SK-N-SH (cell line): Measurements from ENCODE around the gene GCLM. TPM values are rescaled to one million over a fixed set of nuclear protein-coding genes. Genes with fewer than 3 reads are reported as not detected.

ENCODE experiments used
- CTCF ChIA-PET: fragments of 300-600, 350-600 bp; formaldehyde crosslinking; extraction: SDS; loops from one replicate; lab custom pipeline; 2021; lab: Yijun Ruan, JAX
- POLR2A ChIA-PET: fragments of 350-600 bp; sonication (Branson Sonifier 250); formaldehyde crosslinking; extraction: SDS; loops from one replicate; lab custom pipeline; 2020; ENCODE audit warnings: antibody characterized with exemption, inconsistent platforms; lab: Yijun Ruan, JAX
- DNase-seq: peaks from one replicate; pipeline ENCODE4 v3.0.0; 2012
- H2AFZ ChIP-seq: fragments of 200-600 bp; sonication (generic); 2 replicates; pipeline ENCODE4 v1.8.1; 2016; ENCODE audit warnings: antibody characterized with exemption, mild to moderate bottlenecking, low read depth
- H3F3A ChIP-seq: fragments of 200-600 bp; sonication (generic); replicated peaks from 2 replicates; pipeline ENCODE3; 2016; ENCODE audit warnings: antibody characterized with exemption, mild to moderate bottlenecking; ENCODE audit not compliant: insufficient read depth
- H3K27ac ChIP-seq, 2 experiments: fragments of 200-500 bp in 1 of 2; fragments of 200-600 bp in 1 of 2; sonication (Bioruptor generic) in 1 of 2; sonication (generic), shearing (Covaris generic) in 1 of 2; 2 replicates each; pipeline versions ENCODE4 v1.5.1 to v1.6.1; 2014 to 2016; ENCODE audit warnings: low read depth in 2 of 2, inconsistent platforms in 1 of 2, low read length in 1 of 2, mild to moderate bottlenecking in 1 of 2, mixed read lengths in 1 of 2
- H3K27me3 ChIP-seq: fragments of 200-600 bp; sonication (generic), shearing (Covaris generic); 2 replicates; pipeline ENCODE4 v1.6.1; 2016; ENCODE audit warnings: mixed run types; ENCODE audit not compliant: insufficient read depth
- H3K36me3 ChIP-seq, 2 experiments: fragments of 200-500 bp in 1 of 2; fragments of 200-600 bp in 1 of 2; sonication (Bioruptor generic) in 1 of 2; sonication (generic) in 1 of 2; replicated peaks in 1 of 2; 2 replicates each; pipeline versions ENCODE3 to v1.5.1; 2014 to 2016; ENCODE audit warnings: low read length in 1 of 2, mild to moderate bottlenecking in 1 of 2; ENCODE audit not compliant: insufficient read depth in 2 of 2, control insufficient read depth in 1 of 2
- H3K4me1 ChIP-seq, 2 experiments: fragments of 200-500 bp in 1 of 2; fragments of 200-600 bp in 1 of 2; sonication (Bioruptor generic) in 1 of 2; sonication (generic), shearing (Covaris generic) in 1 of 2; 2 replicates each; pipeline versions ENCODE4 v1.5.1 to v1.6.1; 2014 to 2016; ENCODE audit warnings: low read depth in 1 of 2, low read length in 1 of 2, mixed run types in 1 of 2; ENCODE audit not compliant: insufficient read depth in 2 of 2, control insufficient read depth in 1 of 2
- H3K4me2 ChIP-seq: fragments of 200-600 bp; sonication (generic), shearing (Covaris generic); 2 replicates; pipeline ENCODE4 v1.6.1; 2017; ENCODE audit warnings: mixed run types
- H3K4me3 ChIP-seq, 2 experiments: fragments of 200-500 bp in 1 of 2; fragments of 200-600 bp in 1 of 2; sonication (Bioruptor generic) in 1 of 2; sonication (generic), shearing (Covaris generic) in 1 of 2; 2 replicates each; pipeline versions ENCODE4 v1.5.1 to v1.8.1; 2014 to 2016; ENCODE audit warnings: low read depth in 2 of 2, inconsistent platforms in 1 of 2, low read length in 1 of 2, mild to moderate bottlenecking in 1 of 2, mixed read lengths in 1 of 2, moderate library complexity in 1 of 2
- H3K79me2 ChIP-seq: fragments of 200-600 bp; sonication (generic); 2 replicates; pipeline ENCODE4 v1.8.1; 2017; ENCODE audit warnings: mild to moderate bottlenecking; ENCODE audit not compliant: insufficient read depth
- H3K9ac ChIP-seq: fragments of 200-600 bp; sonication (generic); 2 replicates; pipeline ENCODE4 v1.6.1; 2017; ENCODE audit warnings: mixed run types
- H3K9me2 ChIP-seq: fragments of 200-600 bp; sonication (generic); 2 replicates; pipeline ENCODE4 v1.6.1; 2017; ENCODE audit warnings: mixed run types
- H3K9me3 ChIP-seq: fragments of 200-600 bp; sonication (generic); 2 replicates; pipeline ENCODE4 v1.6.1; 2017; ENCODE audit warnings: mixed run types, mild to moderate bottlenecking, moderate library complexity
- H4K20me1 ChIP-seq: fragments of 200-600 bp; sonication (generic); 2 replicates; pipeline ENCODE4 v1.6.1; 2017; ENCODE audit warnings: mild to moderate bottlenecking, mixed run types; ENCODE audit not compliant: insufficient read depth
- ELF1 ChIP-seq: IDR thresholded peaks from 2 replicates; pipeline ENCODE4 v1.4.0; 2012
- EP300 ChIP-seq, 2 experiments: IDR thresholded peaks; 2 replicates each; pipeline versions ENCODE4 v1.4.0 to v1.6.1; 2012; ENCODE audit warnings: borderline replicate concordance in 1 of 2, low read depth in 1 of 2, low read length in 1 of 2
- EZH2phosphoT487 ChIP-seq: fragments of 200-600 bp; sonication (generic); IDR thresholded peaks from 2 replicates; pipeline ENCODE4 v1.6.1; 2017; ENCODE audit warnings: low read depth, mixed run types, mild to moderate bottlenecking, antibody characterized with exemption, moderate library complexity, borderline replicate concordance
- GATA2 ChIP-seq: sonication (generic); formaldehyde crosslinking; IDR thresholded peaks from 2 replicates; pipeline ENCODE4 v1.5.0; 2020; ENCODE audit warnings: mild to moderate bottlenecking, missing genetic modification reagents
- JUND ChIP-seq: IDR thresholded peaks from 2 replicates; pipeline ENCODE4 v1.4.0; 2012
- MEF2A ChIP-seq: IDR thresholded peaks from 2 replicates; pipeline ENCODE4 v1.4.0; 2012; ENCODE audit warnings: low read depth, borderline replicate concordance
- MXI1 ChIP-seq: IDR thresholded peaks from 2 replicates; pipeline ENCODE4 v1.6.1; 2012; ENCODE audit warnings: mild to moderate bottlenecking, low read depth, low read length, improper control_type of control experiment
- NRF1 ChIP-seq: IDR thresholded peaks from 2 replicates; pipeline ENCODE4 v1.6.1; 2012; ENCODE audit warnings: low read depth, mild to moderate bottlenecking, low read length
- RAD21 ChIP-seq: IDR thresholded peaks from 2 replicates; pipeline ENCODE4 v1.6.1; 2012; ENCODE audit warnings: mild to moderate bottlenecking, low read length
- RXRA ChIP-seq: IDR thresholded peaks from 2 replicates; pipeline ENCODE4 v1.4.0; 2012; ENCODE audit warnings: low read depth, mild to moderate bottlenecking, borderline replicate concordance
- SIN3A ChIP-seq: IDR thresholded peaks from 2 replicates; pipeline ENCODE4 v1.6.1; 2012; ENCODE audit warnings: low read depth, mild to moderate bottlenecking, low read length, moderate library complexity, borderline replicate concordance
- TCF12 ChIP-seq: IDR thresholded peaks from 2 replicates; pipeline ENCODE4 v1.4.0; 2012
- YY1 ChIP-seq: IDR thresholded peaks from 2 replicates; pipeline ENCODE4 v1.4.0; 2012; ENCODE audit warnings: low read depth, mild to moderate bottlenecking
- WGBS: methylation state at CpG from one replicate; pipeline ENCODE4 v1.1.6; 2017; ENCODE audit warnings: low lambda C conversion rate; 5-methylcytosine and 5-hydroxymethylcytosine counted together
- polyA plus RNA-seq, 3 experiments: library from polyadenylated mRNA; depleted of rRNA; stranded (reverse); fragments of >200 nt; gene quantifications; 2 replicates each; pipeline ENCODE4 v1.2.3, GENCODE V29; 2012
- TF ChIP-seq, protein P1 (sequence below): fragments of 200-600 bp; sonication (generic); IDR thresholded peaks from 2 replicates; pipeline ENCODE4 v1.6.1; 2017; ENCODE audit warnings: antibody characterized with exemption, mild to moderate bottlenecking, moderate library complexity
- TF ChIP-seq, protein P2 (sequence below): IDR thresholded peaks from 2 replicates; pipeline ENCODE4 v1.4.0; 2012; ENCODE audit warnings: low read depth, borderline replicate concordance
- TF ChIP-seq, protein P3 (sequence below): IDR thresholded peaks from 2 replicates; pipeline ENCODE4; 2012

Gene GCLM
- polyA plus RNA-seq, 1 of the 3 experiments (the other 2 are of a cell fraction), result 9.4 TPM

DNA sequence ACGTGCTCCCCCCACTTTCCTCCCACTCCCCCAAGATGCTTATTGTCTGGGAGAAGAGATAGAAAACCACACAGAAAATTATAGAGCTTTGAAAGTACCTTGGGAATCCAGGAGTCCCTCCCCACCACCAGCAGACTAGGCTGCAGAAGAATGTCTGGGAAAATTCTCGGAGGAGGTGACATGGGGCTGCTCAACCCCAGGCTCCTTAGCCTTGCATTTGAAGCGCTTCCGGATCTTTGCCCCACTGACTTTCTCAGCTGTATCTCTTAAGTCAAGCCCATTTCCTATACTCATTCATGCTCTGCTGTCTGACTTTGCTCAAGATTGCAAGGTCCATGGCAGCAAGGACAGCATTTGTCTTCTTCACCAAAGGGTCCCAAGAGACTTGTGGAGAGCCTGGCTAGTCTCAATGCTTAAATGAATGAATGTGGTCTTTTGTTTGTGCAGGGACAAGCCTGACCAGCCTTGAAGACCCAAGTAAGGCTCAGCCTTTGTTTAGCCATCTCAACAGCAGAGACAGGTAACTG lies 68.2 kb downstream of the GCLM start:
- TF ChIP-seq GATA2 (CRISPR knock-in tag) (no peak), RXRA (no peak), ELF1 (no peak), MEF2A (no peak), EP300 (IDR thresholded peaks at IDR 0.05; ENCODE audit: borderline replicate concordance in 1 of 2, low read depth in 1 of 2, low read length in 1 of 2) (no peak), YY1 (no peak), NRF1 (no peak), RAD21 (no peak), TCF12 (no peak), EZH2phosphoT487 (no peak), SIN3A (no peak), JUND (no peak)
- TF ChIP-seq, protein P1, sequence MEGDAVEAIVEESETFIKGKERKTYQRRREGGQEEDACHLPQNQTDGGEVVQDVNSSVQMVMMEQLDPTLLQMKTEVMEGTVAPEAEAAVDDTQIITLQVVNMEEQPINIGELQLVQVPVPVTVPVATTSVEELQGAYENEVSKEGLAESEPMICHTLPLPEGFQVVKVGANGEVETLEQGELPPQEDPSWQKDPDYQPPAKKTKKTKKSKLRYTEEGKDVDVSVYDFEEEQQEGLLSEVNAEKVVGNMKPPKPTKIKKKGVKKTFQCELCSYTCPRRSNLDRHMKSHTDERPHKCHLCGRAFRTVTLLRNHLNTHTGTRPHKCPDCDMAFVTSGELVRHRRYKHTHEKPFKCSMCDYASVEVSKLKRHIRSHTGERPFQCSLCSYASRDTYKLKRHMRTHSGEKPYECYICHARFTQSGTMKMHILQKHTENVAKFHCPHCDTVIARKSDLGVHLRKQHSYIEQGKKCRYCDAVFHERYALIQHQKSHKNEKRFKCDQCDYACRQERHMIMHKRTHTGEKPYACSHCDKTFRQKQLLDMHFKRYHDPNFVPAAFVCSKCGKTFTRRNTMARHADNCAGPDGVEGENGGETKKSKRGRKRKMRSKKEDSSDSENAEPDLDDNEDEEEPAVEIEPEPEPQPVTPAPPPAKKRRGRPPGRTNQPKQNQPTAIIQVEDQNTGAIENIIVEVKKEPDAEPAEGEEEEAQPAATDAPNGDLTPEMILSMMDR, result no peak
- TF ChIP-seq, protein P2, sequence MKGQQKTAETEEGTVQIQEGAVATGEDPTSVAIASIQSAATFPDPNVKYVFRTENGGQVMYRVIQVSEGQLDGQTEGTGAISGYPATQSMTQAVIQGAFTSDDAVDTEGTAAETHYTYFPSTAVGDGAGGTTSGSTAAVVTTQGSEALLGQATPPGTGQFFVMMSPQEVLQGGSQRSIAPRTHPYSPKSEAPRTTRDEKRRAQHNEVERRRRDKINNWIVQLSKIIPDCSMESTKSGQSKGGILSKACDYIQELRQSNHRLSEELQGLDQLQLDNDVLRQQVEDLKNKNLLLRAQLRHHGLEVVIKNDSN, result no peak
- H3K4me1 ChIP-seq, result peaks cover 19 to 27% of the 10 kb centered on the region in 2 experiments; a peak in 3 of 4 replicates
- no peaks in the 10 kb centered on the region for H3K27me3 ChIP-seq
- H3K36me3 ChIP-seq, result peaks cover 4% of the 10 kb centered on the region in 2 experiments
- 87% methylated on average over 4 of the region's 4 CpGs for WGBS
- no peak overlapping the region for H3K4me2 ChIP-seq
- no peaks in the 10 kb centered on the region for H3K9me3 ChIP-seq
- no peak overlapping the region for H2AFZ ChIP-seq
- H3K9me2 ChIP-seq, result no peaks in the 10 kb centered on the region
- CTCF ChIA-PET, result interaction anchor here (0.6 to 8.4 kb wide), 5 partner anchors 12 to 221 kb away, joined by 3 to 231 read pairs (median 3); no protein-coding TSS in a partner anchor
- no peak overlapping the region for H3K27ac ChIP-seq
- no peaks in the 10 kb centered on the region for H4K20me1 ChIP-seq
- H3F3A ChIP-seq, result peaks cover 32% of the 10 kb centered on the region
- no peak overlapping the region for H3K4me3 ChIP-seq
- DNase-seq, result no peak
- POLR2A ChIA-PET, result no interaction called here
- H3K79me2 ChIP-seq, result peaks cover 9% of the 10 kb centered on the region; the same call in 1 of the 2 replicates
- no peak overlapping the region for H3K9ac ChIP-seq

DNA sequence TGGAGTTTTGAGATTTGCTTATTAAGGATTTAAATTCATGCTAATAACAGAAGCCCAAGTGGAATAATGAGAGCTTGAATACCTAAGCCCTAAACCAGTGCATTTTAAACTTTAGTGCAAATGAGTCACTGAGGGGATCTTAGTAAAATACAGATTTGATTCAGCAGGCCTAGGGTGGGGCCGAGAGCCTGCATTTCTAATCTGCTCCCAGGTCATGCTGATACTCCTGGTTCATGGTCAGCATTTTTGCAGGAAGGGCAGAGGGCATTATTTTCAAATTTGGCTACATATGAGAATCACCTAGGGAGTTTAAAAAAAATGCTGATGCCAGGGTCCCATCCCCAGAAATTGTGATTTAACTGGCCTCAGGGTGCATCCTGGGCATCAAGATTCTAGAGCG lies 69.5 kb downstream of the GCLM start:
- Histone ChIP-seq H4K20me1 (no peaks in the 10 kb centered on the region), H3K27me3 (no peaks in the 10 kb centered on the region), H3K79me2 (peaks cover 8% of the 10 kb centered on the region; the same call in 1 of the 2 replicates), H2AFZ (no peak overlapping the region), H3K9me2 (no peaks in the 10 kb centered on the region), H3K27ac (peak overlapping the region in 1 of 2 experiments; percentile 2; a peak in 1 of 4 replicates), H3K4me3 (no peak overlapping the region), H3K9me3 (no peaks in the 10 kb centered on the region), H3F3A (peaks cover 22% of the 10 kb centered on the region), H3K4me2 (peak overlapping the region; percentile 1; the same call in 1 of the 2 replicates), H3K36me3 (peaks cover 1 to 4% of the 10 kb centered on the region in 2 experiments), H3K9ac (no peak overlapping the region), H3K4me1 (peaks cover 9 to 23% of the 10 kb centered on the region in 2 experiments; a peak in 3 of 4 replicates)
- 100% methylated on average over 1 of the region's 2 CpGs for WGBS
- ChIA-PET POLR2A (no interaction called here), CTCF (interaction anchor here (1.0 to 8.4 kb wide), 4 partner anchors 26 to 264 kb away, joined by 3 to 231 read pairs (median 6); no protein-coding TSS in a partner anchor)
- TF ChIP-seq RXRA (no peak), JUND (no peak), MXI1 (no peak)
- TF ChIP-seq, protein P3, sequence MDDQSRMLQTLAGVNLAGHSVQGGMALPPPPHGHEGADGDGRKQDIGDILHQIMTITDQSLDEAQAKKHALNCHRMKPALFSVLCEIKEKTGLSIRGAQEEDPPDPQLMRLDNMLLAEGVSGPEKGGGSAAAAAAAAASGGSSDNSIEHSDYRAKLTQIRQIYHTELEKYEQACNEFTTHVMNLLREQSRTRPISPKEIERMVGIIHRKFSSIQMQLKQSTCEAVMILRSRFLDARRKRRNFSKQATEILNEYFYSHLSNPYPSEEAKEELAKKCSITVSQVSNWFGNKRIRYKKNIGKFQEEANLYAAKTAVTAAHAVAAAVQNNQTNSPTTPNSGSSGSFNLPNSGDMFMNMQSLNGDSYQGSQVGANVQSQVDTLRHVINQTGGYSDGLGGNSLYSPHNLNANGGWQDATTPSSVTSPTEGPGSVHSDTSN, result no peak
- no peak for DNase-seq
